Neural cell (in vitro differentiated cells): ENCODE results near the gene TMEFF1.

Source experiments
- MXI1 ChIP-seq: fragments of 450-650 bp; conservative IDR thresholded peaks from 2 replicates; pipeline ENCODE4 v1.6.1; 2014; ENCODE audit warnings: antibody characterized with exemption, mild to moderate bottlenecking; ENCODE audit not compliant: poor library complexity, severe bottlenecking
- POLR2AphosphoS5 ChIP-seq: IDR thresholded peaks from 2 replicates; pipeline ENCODE4 v1.6.1; 2012
- TAF1 ChIP-seq: IDR thresholded peaks from 2 replicates; pipeline ENCODE4 v1.6.1; 2012; ENCODE audit warnings: low read depth
- TF ChIP-seq, protein P1 (sequence below): fragments of 450-650 bp; IDR thresholded peaks from 2 replicates; pipeline ENCODE4 v1.5.1; 2014; ENCODE audit warnings: antibody characterized with exemption, mild to moderate bottlenecking, moderate library complexity; ENCODE audit not compliant: poor library complexity, severe bottlenecking

- TF ChIP-seq, protein P1, sequence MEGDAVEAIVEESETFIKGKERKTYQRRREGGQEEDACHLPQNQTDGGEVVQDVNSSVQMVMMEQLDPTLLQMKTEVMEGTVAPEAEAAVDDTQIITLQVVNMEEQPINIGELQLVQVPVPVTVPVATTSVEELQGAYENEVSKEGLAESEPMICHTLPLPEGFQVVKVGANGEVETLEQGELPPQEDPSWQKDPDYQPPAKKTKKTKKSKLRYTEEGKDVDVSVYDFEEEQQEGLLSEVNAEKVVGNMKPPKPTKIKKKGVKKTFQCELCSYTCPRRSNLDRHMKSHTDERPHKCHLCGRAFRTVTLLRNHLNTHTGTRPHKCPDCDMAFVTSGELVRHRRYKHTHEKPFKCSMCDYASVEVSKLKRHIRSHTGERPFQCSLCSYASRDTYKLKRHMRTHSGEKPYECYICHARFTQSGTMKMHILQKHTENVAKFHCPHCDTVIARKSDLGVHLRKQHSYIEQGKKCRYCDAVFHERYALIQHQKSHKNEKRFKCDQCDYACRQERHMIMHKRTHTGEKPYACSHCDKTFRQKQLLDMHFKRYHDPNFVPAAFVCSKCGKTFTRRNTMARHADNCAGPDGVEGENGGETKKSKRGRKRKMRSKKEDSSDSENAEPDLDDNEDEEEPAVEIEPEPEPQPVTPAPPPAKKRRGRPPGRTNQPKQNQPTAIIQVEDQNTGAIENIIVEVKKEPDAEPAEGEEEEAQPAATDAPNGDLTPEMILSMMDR = no peak
- TF ChIP-seq TAF1 (no peak), MXI1 (no peak), POLR2AphosphoS5 (no peak)
Observed at GRCh38 chr9:100465274-100465673, 7.7 kb upstream of the TMEFF1 start.
